ENCODE measurements around the gene ZNF524. TPM values are rescaled to one million over a fixed set of nuclear protein-coding genes. Genes with fewer than 3 reads are reported as not detected.

Gene ZNF524
- total RNA-seq, 2 donors from 2014 or later = 5.0 to 5.8 TPM

DNA sequence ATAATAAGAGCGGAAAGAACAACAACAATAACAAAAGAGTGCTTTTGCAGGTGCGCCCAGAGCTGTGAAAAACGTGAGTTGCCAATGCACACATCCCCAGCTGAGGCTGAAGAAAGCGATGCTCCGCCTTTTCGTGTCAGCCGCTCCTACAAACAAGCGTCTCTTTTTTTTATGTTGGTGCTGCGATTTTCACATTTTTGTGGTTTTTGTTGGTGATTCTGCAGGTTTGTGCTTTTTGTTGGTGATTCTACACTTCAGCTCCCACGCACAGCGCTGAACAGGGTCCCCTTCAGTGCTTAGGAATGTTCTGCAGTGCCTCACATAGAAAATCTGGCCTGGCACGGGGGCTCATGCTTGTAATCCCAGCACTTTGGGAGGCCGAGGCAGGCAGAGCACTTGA is 47.5 kb upstream of the ZNF524 start:
- Histone ChIP-seq H3K27me3 (ENCODE audit: control insufficient read depth, insufficient read depth, low read length, poor library complexity, severe bottlenecking) (no peaks in the 10 kb centered on the region), H3K4me1 (ENCODE audit: control insufficient read depth, insufficient read depth, low read length) (peaks cover 6% of the 10 kb centered on the region), H3K9me3 (ENCODE audit: control insufficient read depth, low read length) (no peaks in the 10 kb centered on the region), H3K9ac (ENCODE audit: extremely low read depth, low read length, poor library complexity, severe bottlenecking) (no peak overlapping the region), H3K27ac (ENCODE audit: low read depth, low read length) (no peak overlapping the region), H3K36me3 (ENCODE audit: control insufficient read depth, insufficient read depth, low read length) (no peaks in the 10 kb centered on the region), H3K4me3 (ENCODE audit: low read length) (no peak overlapping the region)
- Mint-ChIP-seq H3K36me3 (ENCODE audit: low read depth) (no peaks in the 10 kb centered on the region), H3K4me3 (no peak overlapping the region), H3K4me1 (peaks cover 27% of the 10 kb centered on the region), H3K27me3 (ENCODE audit: insufficient read depth) (peaks cover 3% of the 10 kb centered on the region), H3K9me3 (no peaks in the 10 kb centered on the region), H3K27ac (no peak overlapping the region)
- TF ChIP-seq CTCF (conservative IDR thresholded peaks at IDR 0.05) = no peak
- 44 to 56% methylated on average over 11 to 13 of the region's 13 CpGs for WGBS, 2 experiments (ENCODE audit: insufficient coverage in 1 of 2, insufficient read length in 1 of 2)
- DNase-seq = no peak

- H3K36me3 ChIP-seq (ENCODE audit: control insufficient read depth, insufficient read depth, low read length) = no peaks in the 10 kb centered on the region
- DNase-seq = no peak
- TF ChIP-seq CTCF (conservative IDR thresholded peaks at IDR 0.05) = no peak
- peaks cover 26% of the 10 kb centered on the region for H3K4me1 Mint-ChIP-seq
- H3K4me3 ChIP-seq (ENCODE audit: low read length) = no peak overlapping the region
- H3K36me3 Mint-ChIP-seq (ENCODE audit: low read depth) = no peaks in the 10 kb centered on the region
- H3K9me3 ChIP-seq (ENCODE audit: control insufficient read depth, low read length) = no peaks in the 10 kb centered on the region
- peaks cover 6% of the 10 kb centered on the region for H3K4me1 ChIP-seq (ENCODE audit: control insufficient read depth, insufficient read depth, low read length)
- H3K27ac ChIP-seq (ENCODE audit: low read depth, low read length) = no peak overlapping the region
- H3K4me3 Mint-ChIP-seq = no peak overlapping the region
- H3K27ac Mint-ChIP-seq = no peak overlapping the region
- no peak overlapping the region for H3K9ac ChIP-seq (ENCODE audit: extremely low read depth, low read length, poor library complexity, severe bottlenecking)
- no peaks in the 10 kb centered on the region for H3K27me3 ChIP-seq (ENCODE audit: control insufficient read depth, insufficient read depth, low read length, poor library complexity, severe bottlenecking)
- H3K27me3 Mint-ChIP-seq (ENCODE audit: insufficient read depth) = peaks cover 4% of the 10 kb centered on the region
- WGBS, 2 experiments (ENCODE audit: insufficient coverage in 1 of 2, insufficient read length in 1 of 2) = 49 to 62% methylated on average over 11 to 13 of the region's 13 CpGs
- H3K9me3 Mint-ChIP-seq = no peaks in the 10 kb centered on the region
These were observed 46.6 kb upstream of the ZNF524 start for GRCh38 chr19:55553217-55554182.

DNA sequence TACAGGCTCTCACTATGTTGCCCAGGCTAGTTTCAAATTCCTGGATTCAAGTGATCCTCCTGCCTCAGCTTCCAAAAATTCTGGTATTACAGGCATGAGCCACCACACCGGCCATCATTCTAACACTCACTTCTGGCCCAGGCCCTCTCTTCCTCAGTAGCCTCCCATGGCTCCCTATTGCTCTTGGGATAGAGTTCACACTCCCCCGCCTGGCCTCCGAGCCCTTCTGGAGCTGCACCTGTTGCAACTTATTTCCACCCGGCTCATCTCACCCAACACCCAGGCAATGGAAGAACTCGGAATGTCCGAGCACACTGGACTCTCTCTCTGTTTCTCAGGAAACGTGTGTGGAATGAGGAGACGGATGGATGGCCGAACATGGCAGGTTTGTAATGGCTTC is 45.8 kb upstream of the ZNF524 start:
- H3K4me3 Mint-ChIP-seq = no peak overlapping the region
- TF ChIP-seq CTCF (conservative IDR thresholded peaks at IDR 0.05) = no peak

More for the DNA sequence above, 45.8 kb upstream of the ZNF524 start:
- Histone ChIP-seq H3K27ac (ENCODE audit: low read depth, low read length) (no peak overlapping the region), H3K4me1 (ENCODE audit: control insufficient read depth, insufficient read depth, low read length) (peaks cover 6% of the 10 kb centered on the region), H3K9me3 (ENCODE audit: control insufficient read depth, low read length) (no peaks in the 10 kb centered on the region), H3K36me3 (ENCODE audit: control insufficient read depth, insufficient read depth, low read length) (no peaks in the 10 kb centered on the region), H3K27me3 (ENCODE audit: control insufficient read depth, insufficient read depth, low read length, poor library complexity, severe bottlenecking) (no peaks in the 10 kb centered on the region), H3K4me3 (ENCODE audit: low read length) (no peak overlapping the region), H3K9ac (ENCODE audit: extremely low read depth, low read length, poor library complexity, severe bottlenecking) (no peak overlapping the region)
- Mint-ChIP-seq H3K4me1 (peaks cover 26% of the 10 kb centered on the region), H3K27ac (no peak overlapping the region), H3K9me3 (no peaks in the 10 kb centered on the region), H3K36me3 (ENCODE audit: low read depth) (no peaks in the 10 kb centered on the region), H3K27me3 (ENCODE audit: insufficient read depth) (peaks cover 4% of the 10 kb centered on the region)
- WGBS, 2 experiments (ENCODE audit: insufficient coverage in 1 of 2, insufficient read length in 1 of 2) = 91 to 95% methylated on average over 7 to 9 of the region's 9 CpGs
- DNase-seq = no peak

Measured in endodermal cell (in vitro differentiated cells).